ENCODE results near the gene NAT10. TPM values are rescaled to one million over a fixed set of nuclear protein-coding genes. Genes with fewer than 3 reads are reported as not detected.
A peak's percentile ranks its signal among the peaks of the same experiment; 100 is the strongest.

The NAT10 gene
- total RNA-seq, 6 donors from 2014 or later: 19.3 to 69.1 (median 32.5) TPM

DNA sequence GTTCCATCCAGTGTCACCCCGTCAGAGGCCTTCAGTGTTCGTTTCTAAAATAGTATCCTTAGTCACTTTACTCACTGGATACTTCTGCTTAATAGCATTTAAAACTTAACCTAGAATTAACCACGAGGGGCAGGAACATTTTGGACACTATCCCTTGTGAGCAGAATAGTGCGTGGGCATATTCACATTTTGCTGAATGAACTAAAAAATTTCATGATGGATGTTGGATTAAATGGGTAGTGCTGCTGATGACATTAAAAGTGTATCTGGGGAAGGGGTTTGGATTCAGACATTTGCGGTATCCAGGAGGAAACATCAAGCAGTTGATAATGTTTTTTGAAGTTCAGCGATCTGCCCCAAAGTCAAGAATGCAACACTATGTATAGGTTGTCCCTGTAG is 750 bp upstream of the NAT10 start:
- no peaks in the 10 kb centered on the region for H3K9me3 ChIP-seq
- peak overlapping the region; percentile 92 to 97 (median 94) for H3K27ac ChIP-seq
- H3K4me3 ChIP-seq: peak overlapping the region in 3 of 4 donors; percentile 70 to 93 (median 80)
- H3K27me3 ChIP-seq: no peaks in the 10 kb centered on the region
- WGBS, 2 donors: 23 to 28% methylated on average over 6 of the region's 6 CpGs
- TF ChIP-seq POLR2A (IDR thresholded peaks at IDR 0.05): no peak
- no peak for TF ChIP-seq POLR2AphosphoS5 (IDR thresholded peaks at IDR 0.05)
- no peak for TF ChIP-seq EP300 (IDR thresholded peaks at IDR 0.05)
- TF ChIP-seq, protein P1, sequence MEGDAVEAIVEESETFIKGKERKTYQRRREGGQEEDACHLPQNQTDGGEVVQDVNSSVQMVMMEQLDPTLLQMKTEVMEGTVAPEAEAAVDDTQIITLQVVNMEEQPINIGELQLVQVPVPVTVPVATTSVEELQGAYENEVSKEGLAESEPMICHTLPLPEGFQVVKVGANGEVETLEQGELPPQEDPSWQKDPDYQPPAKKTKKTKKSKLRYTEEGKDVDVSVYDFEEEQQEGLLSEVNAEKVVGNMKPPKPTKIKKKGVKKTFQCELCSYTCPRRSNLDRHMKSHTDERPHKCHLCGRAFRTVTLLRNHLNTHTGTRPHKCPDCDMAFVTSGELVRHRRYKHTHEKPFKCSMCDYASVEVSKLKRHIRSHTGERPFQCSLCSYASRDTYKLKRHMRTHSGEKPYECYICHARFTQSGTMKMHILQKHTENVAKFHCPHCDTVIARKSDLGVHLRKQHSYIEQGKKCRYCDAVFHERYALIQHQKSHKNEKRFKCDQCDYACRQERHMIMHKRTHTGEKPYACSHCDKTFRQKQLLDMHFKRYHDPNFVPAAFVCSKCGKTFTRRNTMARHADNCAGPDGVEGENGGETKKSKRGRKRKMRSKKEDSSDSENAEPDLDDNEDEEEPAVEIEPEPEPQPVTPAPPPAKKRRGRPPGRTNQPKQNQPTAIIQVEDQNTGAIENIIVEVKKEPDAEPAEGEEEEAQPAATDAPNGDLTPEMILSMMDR (IDR thresholded peaks at IDR 0.05): no peak
- H3K36me3 ChIP-seq: peaks cover 5 to 31% (median 12%) of the 10 kb centered on the region in 4 donors
- H3K4me1 ChIP-seq: peaks cover 16 to 30% (median 19%) of the 10 kb centered on the region in 4 donors
- ATAC-seq (ENCODE audit: low FRiP score in 2 of 2): no peak
- no peak for DNase-seq

DNA sequence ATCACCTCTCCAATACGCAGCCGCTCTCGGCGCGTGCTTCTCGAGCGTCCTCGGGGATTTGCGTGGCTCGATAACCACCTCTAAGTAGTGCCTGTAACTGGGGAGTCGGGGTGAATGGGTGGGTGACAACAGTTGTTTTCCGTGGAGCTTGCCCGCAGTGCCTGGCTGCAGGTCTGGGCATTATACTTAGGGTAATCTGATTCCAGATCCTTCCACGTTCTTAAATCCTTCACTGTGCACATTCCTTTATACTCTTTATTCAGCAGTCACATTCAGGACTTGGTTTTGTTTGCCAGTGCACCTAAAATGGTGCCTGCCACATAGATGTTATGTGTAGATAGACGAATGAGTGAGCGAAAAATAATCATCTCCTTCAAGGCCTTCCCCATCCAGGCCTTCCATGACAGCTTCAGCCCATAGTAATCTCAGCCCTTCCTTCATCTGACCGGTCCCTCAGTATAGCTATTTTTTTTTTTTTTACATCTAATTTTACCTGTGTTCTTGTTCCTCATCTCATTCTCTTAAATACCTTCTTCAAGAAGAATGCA is 602 bp downstream of the NAT10 start:
- H3K9me3 ChIP-seq: no peaks in the 10 kb centered on the region
- peaks cover 0 to 31% (median 7%) of the 10 kb centered on the region in 4 donors for H3K36me3 ChIP-seq
- H3K4me1 ChIP-seq: peaks cover 16 to 30% (median 19%) of the 10 kb centered on the region in 4 donors
- DNase-seq (no peak), ATAC-seq (ENCODE audit: low FRiP score in 2 of 2) (no peak)
- peak overlapping the region; percentile 70 to 93 (median 86) for H3K4me3 ChIP-seq
- TF ChIP-seq, protein P1 (IDR thresholded peaks at IDR 0.05): no peak
- no peak for TF ChIP-seq POLR2AphosphoS5 (IDR thresholded peaks at IDR 0.05)
- TF ChIP-seq POLR2A (IDR thresholded peaks at IDR 0.05): no peak
- no peak for TF ChIP-seq EP300 (IDR thresholded peaks at IDR 0.05)
- 2 to 3% methylated on average over 6 to 11 of the region's 17 CpGs for WGBS, 2 donors
- no peaks in the 10 kb centered on the region for H3K27me3 ChIP-seq
- peak overlapping the region; percentile 92 to 97 (median 94) for H3K27ac ChIP-seq

DNA sequence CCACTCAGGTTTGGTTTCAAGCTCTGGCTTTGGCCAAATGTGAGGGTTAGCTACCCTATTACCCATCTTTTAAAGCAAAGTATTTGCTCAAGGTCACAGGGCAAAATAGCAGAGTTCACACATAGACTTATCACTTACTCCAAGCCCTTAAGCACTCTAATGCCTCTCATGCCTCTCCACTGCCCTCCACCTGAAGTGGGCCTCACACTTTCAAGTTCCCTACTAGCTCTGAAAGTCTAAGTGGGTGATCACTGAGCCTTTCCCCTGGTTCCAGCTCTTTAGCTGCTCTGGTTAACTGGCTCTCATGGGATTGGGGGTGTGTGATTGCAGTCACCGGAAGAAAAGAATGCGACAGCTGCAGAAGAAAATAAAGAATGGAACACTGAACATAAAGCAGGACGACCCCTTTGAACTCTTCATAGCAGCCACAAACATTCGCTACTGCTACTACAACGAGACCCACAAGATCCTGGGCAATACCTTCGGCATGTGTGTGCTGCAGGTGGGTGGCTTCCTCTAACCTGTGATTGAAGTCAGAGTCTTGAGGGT is 6.4 kb downstream of the NAT10 start:
- Histone ChIP-seq H3K4me1 (peaks cover 0 to 10% (median 4%) of the 10 kb centered on the region in 4 donors), H3K9me3 (no peaks in the 10 kb centered on the region), H3K36me3 (peaks cover 24 to 81% (median 59%) of the 10 kb centered on the region in 4 donors), H3K4me3 (no peak overlapping the region), H3K27ac (no peak overlapping the region), H3K27me3 (no peaks in the 10 kb centered on the region)
- WGBS, 2 donors: 80 to 84% methylated on average over 6 of the region's 6 CpGs
- peak in 1 of 2 donors; percentile 12 for ATAC-seq (ENCODE audit: low FRiP score in 2 of 2)
- DNase-seq: peak in 1 of 2 donors; percentile 35
- TF ChIP-seq, protein P1 (IDR thresholded peaks at IDR 0.05): no peak
- TF ChIP-seq POLR2A (IDR thresholded peaks at IDR 0.05) (no peak), POLR2AphosphoS5 (IDR thresholded peaks at IDR 0.05) (no peak), EP300 (IDR thresholded peaks at IDR 0.05) (no peak)

DNA sequence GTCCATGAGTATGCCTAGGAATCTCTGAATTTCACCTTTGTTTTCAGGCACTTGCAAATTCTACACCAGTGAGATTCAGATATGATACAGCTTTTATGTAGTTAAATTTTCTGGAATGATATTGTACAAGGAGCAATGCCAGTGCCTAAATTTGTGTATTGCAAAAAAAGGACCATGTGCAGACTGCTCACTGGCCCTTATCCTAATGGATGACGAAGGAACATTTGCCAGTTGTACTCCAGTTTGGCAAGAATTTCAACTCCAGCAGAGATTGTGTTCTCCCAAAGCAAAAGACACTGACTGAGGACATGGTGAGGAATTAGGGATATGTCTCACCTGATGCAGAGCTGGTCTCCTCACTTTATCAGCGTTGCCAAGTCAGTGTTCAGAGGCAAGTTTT is 8.6 kb downstream of the NAT10 start:
- ATAC-seq (ENCODE audit: low FRiP score in 2 of 2): no peak
- TF ChIP-seq EP300 (IDR thresholded peaks at IDR 0.05) (no peak), POLR2AphosphoS5 (IDR thresholded peaks at IDR 0.05) (no peak), POLR2A (IDR thresholded peaks at IDR 0.05) (no peak)
- TF ChIP-seq, protein P1 (IDR thresholded peaks at IDR 0.05): no peak
- no peak for DNase-seq
- no peaks in the 10 kb centered on the region for H3K4me1 ChIP-seq
- H3K4me3 ChIP-seq: no peak overlapping the region
- 94 to 95% methylated on average over 2 of the region's 2 CpGs for WGBS, 2 donors
- no peaks in the 10 kb centered on the region for H3K27me3 ChIP-seq
- no peak overlapping the region for H3K27ac ChIP-seq
- H3K36me3 ChIP-seq: peaks cover 31 to 100% (median 81%) of the 10 kb centered on the region in 4 donors
- no peaks in the 10 kb centered on the region for H3K9me3 ChIP-seq
